ENCODE measurements around the gene CACNA1C. TPM values are rescaled to one million over a fixed set of nuclear protein-coding genes. Genes with fewer than 3 reads are reported as not detected.

CACNA1C gene
- polyA plus RNA-seq, 1 donor from 2014 or later: 0.06 TPM

- H3K27ac Mint-ChIP-seq: no peak overlapping the region
- no peak overlapping the region for H3K4me3 Mint-ChIP-seq
- no peaks in the 10 kb centered on the region for H3K36me3 Mint-ChIP-seq
- H3K27me3 Mint-ChIP-seq: peaks cover 5% of the 10 kb centered on the region
- no peaks in the 10 kb centered on the region for H3K4me1 Mint-ChIP-seq
- no peaks in the 10 kb centered on the region for H3K9me3 Mint-ChIP-seq
Observed at GRCh38 chr12:2145433-2145998, 92.7 kb downstream of the CACNA1C start.

DNA sequence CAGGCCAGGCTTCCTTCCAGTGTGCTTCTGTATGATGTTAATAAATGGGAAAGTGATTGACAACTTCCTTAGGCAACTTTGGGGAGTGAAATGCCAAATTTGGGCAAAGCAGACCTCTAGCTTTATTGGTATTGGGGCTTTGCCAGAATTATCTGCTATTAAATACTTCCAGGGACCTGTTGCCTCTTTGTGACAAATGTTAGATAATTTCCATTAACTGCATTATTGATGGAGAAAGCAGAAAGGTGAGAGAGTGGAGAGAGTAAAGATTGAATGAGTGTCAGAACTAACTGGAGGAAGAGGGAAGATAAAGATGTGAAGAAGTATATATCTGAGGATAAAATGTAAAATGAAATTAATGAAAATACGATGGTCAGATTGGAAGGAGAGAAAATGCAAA is 94.5 kb downstream of the CACNA1C start:
- H3K4me1 Mint-ChIP-seq: peaks cover 0 to 5% (median 3%) of the 10 kb centered on the region in 3 donors
- peaks cover 5% of the 10 kb centered on the region for H3K27me3 Mint-ChIP-seq
- no peaks in the 10 kb centered on the region for H3K36me3 Mint-ChIP-seq

GRCh38 chr12:2149091-2149490 is 96.3 kb downstream of the CACNA1C start:
- Mint-ChIP-seq H3K27ac (no peak overlapping the region), H3K9me3 (no peaks in the 10 kb centered on the region), H3K36me3 (no peaks in the 10 kb centered on the region), H3K4me1 (peaks cover 0 to 5% (median 3%) of the 10 kb centered on the region in 3 donors), H3K27me3 (peaks cover 5% of the 10 kb centered on the region), H3K4me3 (no peak overlapping the region)

More for the DNA sequence above, 94.5 kb downstream of the CACNA1C start:
- H3K4me3 Mint-ChIP-seq: no peak overlapping the region
- no peaks in the 10 kb centered on the region for H3K9me3 Mint-ChIP-seq
- no peak overlapping the region for H3K27ac Mint-ChIP-seq

DNA sequence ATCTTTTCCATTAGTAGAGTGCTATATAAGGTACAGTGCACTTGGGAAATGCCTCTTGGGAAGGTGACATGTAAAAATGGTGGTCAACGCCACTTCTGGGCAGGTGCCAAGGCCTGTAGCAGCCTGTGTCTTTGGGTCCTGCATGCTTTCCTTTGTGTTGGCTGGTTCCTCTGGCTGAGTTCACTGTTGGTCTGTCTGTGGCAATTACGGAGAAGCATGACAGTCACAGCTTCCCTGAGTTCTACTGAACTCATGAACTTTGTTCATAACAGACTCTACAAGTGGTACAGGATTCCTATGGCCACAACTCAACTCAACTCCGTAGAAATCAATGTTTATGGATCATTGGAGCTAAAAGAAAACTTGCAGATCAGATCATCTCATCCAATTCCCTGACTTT is 98.0 kb downstream of the CACNA1C start:
- peaks cover 5% of the 10 kb centered on the region for H3K27me3 Mint-ChIP-seq
- H3K36me3 Mint-ChIP-seq: no peaks in the 10 kb centered on the region
- H3K9me3 Mint-ChIP-seq: no peaks in the 10 kb centered on the region
- H3K4me1 Mint-ChIP-seq: peaks cover 0 to 5% (median 3%) of the 10 kb centered on the region in 3 donors
- H3K27ac Mint-ChIP-seq: no peak overlapping the region
- H3K4me3 Mint-ChIP-seq: no peak overlapping the region

- no peak overlapping the region for H3K27ac Mint-ChIP-seq
- no peak overlapping the region for H3K4me3 Mint-ChIP-seq
Observed at GRCh38 chr12:2151391-2151790, 98.6 kb downstream of the CACNA1C start.

GRCh38 chr12:2152134-2152533 is 99.3 kb downstream of the CACNA1C start:
- Mint-ChIP-seq H3K27me3 (peaks cover 1% of the 10 kb centered on the region), H3K36me3 (no peaks in the 10 kb centered on the region), H3K4me3 (peak overlapping the region in 1 of 4 donors; percentile 56), H3K4me1 (peaks cover 0 to 5% (median 3%) of the 10 kb centered on the region in 3 donors), H3K27ac (no peak overlapping the region), H3K9me3 (no peaks in the 10 kb centered on the region)

More at GRCh38 chr12:2151391-2151790, 98.6 kb downstream of the CACNA1C start:
- peaks cover 1% of the 10 kb centered on the region for H3K27me3 Mint-ChIP-seq
- H3K9me3 Mint-ChIP-seq: no peaks in the 10 kb centered on the region
- no peaks in the 10 kb centered on the region for H3K36me3 Mint-ChIP-seq
- H3K4me1 Mint-ChIP-seq: peaks cover 0 to 5% (median 3%) of the 10 kb centered on the region in 3 donors

DNA sequence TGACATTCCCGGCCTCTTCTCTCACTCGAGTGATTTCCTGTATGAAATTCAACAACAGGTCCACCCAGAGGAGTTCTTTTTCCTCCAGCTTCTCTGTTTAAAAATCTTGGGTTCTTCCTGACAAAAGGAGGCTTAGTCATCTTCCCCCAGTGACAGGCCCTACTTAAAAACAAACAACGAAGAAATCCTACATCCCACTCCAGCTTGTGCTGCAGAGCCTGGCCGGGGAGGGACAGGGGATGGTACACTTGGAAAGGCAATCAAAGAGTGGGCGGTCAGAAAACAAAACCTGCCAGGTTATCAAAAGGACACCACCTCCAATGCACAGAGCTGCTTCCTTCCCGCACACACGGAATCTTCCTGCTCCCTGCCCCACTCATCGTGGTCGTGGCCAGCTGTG is 101.3 kb downstream of the CACNA1C start:
- H3K27ac Mint-ChIP-seq: no peak overlapping the region
- no peak overlapping the region for H3K4me3 Mint-ChIP-seq
- H3K27me3 Mint-ChIP-seq: peaks cover 1% of the 10 kb centered on the region
- H3K4me1 Mint-ChIP-seq: peaks cover 0 to 5% (median 3%) of the 10 kb centered on the region in 3 donors
- H3K36me3 Mint-ChIP-seq: no peaks in the 10 kb centered on the region
- no peaks in the 10 kb centered on the region for H3K9me3 Mint-ChIP-seq

DNA sequence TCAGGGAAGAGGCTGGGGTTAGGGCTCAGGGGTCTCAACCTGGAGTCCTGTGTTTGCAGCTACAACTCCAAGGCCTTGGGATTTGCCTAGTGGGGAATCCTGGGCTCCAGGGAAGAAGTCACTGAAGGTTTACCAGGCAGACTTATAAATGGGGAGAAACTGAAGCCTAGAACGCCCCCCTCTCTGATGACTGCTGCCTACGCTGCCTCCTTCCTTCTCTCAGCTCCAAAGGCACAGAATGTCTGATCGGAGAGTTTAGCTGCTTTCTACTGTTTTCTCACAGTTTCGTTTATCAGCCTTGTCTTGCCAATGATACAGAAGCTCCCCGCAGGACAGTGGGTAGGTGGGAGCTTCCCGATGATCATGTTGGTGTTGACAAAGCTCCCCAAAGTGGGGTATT is 101.7 kb downstream of the CACNA1C start:
- H3K27me3 Mint-ChIP-seq: peaks cover 1% of the 10 kb centered on the region
- no peak overlapping the region for H3K27ac Mint-ChIP-seq
- H3K36me3 Mint-ChIP-seq: no peaks in the 10 kb centered on the region
- no peak overlapping the region for H3K4me3 Mint-ChIP-seq
- H3K4me1 Mint-ChIP-seq: peaks cover 0 to 5% (median 3%) of the 10 kb centered on the region in 3 donors
- no peaks in the 10 kb centered on the region for H3K9me3 Mint-ChIP-seq

DNA sequence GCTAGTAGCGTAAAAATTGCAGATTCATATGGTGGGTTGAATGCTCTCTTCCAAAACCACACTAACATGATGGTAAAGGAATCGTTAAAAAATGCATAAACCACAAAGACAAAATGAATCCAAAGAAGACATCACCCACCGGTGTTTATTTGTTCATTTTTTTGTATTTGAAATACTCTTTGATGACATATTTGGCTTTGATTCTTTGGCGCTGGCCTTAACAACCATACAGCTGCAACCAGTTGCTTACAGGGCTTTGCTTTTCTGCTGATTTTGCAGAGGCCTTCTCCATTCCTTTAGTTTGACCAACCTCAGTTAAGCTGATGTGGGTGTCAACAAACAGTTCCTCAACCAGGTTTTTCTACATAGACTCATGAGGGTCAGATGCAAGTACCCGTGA is 103.5 kb downstream of the CACNA1C start:
- Mint-ChIP-seq H3K9me3 (no peaks in the 10 kb centered on the region), H3K36me3 (no peaks in the 10 kb centered on the region), H3K4me1 (peaks cover 0 to 5% (median 3%) of the 10 kb centered on the region in 3 donors), H3K27ac (no peak overlapping the region), H3K4me3 (no peak overlapping the region), H3K27me3 (peaks cover 1% of the 10 kb centered on the region)

GRCh38 chr12:2160043-2160442 is 107.3 kb downstream of the CACNA1C start:
- Mint-ChIP-seq H3K27me3 (peaks cover 3% of the 10 kb centered on the region), H3K27ac (peak overlapping the region in 1 of 3 donors; percentile 41), H3K4me3 (no peak overlapping the region), H3K4me1 (no peaks in the 10 kb centered on the region), H3K36me3 (peaks cover 2% of the 10 kb centered on the region), H3K9me3 (peaks cover 0 to 4% (median 2%) of the 10 kb centered on the region in 3 donors)

DNA sequence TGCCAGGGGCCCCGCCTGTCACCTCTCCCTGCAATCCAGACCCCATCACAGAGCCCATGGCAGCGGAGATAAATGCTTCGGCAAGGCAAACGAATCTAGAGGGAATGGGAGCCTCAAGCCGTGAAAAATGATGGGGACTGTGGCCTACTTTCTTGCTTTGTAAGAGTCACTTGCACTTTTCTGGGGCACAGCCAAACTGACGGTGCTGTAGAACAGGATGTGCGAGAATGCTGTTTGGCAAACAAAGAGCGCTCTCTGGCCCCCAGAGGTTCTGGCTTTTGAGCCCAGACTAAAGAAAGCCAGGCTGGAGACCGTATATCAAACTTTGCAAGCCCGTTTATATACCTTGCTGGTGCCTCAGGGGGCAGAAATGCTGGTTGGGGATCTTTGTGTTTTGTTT is 108.7 kb downstream of the CACNA1C start:
- no peak overlapping the region for H3K4me3 Mint-ChIP-seq
- H3K27me3 Mint-ChIP-seq: peaks cover 3% of the 10 kb centered on the region
- no peaks in the 10 kb centered on the region for H3K4me1 Mint-ChIP-seq
- peaks cover 3 to 11% (median 9%) of the 10 kb centered on the region in 3 donors for H3K9me3 Mint-ChIP-seq
- no peak overlapping the region for H3K27ac Mint-ChIP-seq
- peaks cover 2% of the 10 kb centered on the region for H3K36me3 Mint-ChIP-seq

DNA sequence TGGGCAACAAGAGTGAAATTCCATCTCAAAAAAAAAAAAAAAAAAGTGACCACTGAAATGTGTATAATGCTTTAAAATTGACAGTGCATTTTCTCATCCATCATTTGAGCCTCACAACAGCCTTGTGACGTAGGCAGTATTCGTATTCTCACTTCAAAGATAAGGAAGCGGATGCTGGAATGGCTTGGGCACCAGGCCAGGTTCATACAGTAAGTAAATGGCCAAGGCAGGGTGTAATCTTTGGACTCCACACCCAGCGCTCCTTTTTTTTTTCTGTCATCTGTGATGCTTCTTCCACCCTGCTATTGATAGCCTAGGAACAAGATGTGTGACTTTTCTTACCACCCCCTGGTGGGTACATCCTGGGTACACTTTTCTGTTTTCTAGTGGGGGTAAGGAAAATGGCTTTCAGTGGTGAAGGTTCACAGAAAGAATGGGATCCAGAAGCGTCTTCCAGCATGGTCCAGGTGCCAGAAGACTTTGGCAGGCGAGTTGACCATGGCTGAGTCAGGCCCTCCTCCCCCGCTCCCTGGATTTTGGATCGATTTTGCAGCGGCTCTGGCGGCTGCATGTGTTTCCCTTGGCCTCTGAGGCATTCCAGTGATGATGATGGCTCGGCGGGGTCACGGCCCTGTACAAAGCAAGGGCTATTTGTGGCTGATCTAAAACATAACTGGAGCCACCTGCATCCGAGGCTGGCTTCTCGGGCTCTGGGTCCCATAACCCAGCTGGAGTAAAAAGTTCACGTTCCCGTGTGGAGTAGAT is 110.6 kb downstream of the CACNA1C start:
- Mint-ChIP-seq H3K27me3 (peaks cover 7% of the 10 kb centered on the region), H3K4me3 (no peak overlapping the region), H3K36me3 (peaks cover 2% of the 10 kb centered on the region), H3K9me3 (peaks cover 5 to 30% (median 11%) of the 10 kb centered on the region in 3 donors), H3K4me1 (no peaks in the 10 kb centered on the region), H3K27ac (no peak overlapping the region)

DNA sequence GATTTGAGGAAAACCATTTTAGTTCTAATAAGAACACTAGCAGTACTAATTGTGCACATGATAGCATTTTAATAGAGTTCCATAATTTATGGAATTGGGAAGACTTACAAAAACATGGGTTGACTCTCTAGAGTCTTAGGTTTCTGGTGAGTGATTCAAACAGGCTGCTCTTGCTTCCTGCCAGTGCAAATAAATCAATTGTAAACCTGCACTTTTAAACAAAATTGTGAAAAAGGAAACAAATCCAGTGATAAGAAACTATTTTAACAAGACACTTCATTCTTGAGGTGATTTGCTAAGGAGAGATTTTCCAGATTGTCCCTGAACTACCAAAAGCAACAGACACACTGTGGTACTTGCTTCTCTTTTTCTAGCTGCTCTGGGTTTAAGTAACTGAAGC is 112.2 kb downstream of the CACNA1C start:
- Mint-ChIP-seq H3K4me3 (no peak overlapping the region), H3K4me1 (no peaks in the 10 kb centered on the region), H3K36me3 (peaks cover 2% of the 10 kb centered on the region), H3K27me3 (peaks cover 5% of the 10 kb centered on the region), H3K9me3 (peaks cover 5 to 31% (median 16%) of the 10 kb centered on the region in 3 donors), H3K27ac (no peak overlapping the region)

DNA sequence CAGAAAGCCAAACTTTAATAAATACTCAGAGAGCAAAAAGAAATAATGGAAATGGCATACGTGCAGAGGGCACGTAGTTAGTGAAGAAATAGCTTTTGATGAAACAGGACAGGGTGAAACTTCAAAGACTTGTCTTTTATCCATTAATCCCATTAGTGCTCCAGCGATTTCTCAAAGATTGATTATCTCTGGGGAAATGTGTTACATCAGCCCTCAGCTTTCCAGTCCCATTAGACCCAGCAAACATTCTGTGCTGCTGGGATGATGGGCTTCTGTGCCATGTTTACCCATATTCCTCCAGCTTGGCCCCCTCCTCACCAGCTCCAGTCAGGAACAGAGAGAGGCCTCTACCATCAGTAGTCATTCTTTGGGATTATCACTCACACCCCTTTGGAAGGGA is 113.1 kb downstream of the CACNA1C start:
- H3K4me3 Mint-ChIP-seq: no peak overlapping the region
- no peak overlapping the region for H3K27ac Mint-ChIP-seq
- peaks cover 2% of the 10 kb centered on the region for H3K36me3 Mint-ChIP-seq
- no peaks in the 10 kb centered on the region for H3K4me1 Mint-ChIP-seq
- peaks cover 5% of the 10 kb centered on the region for H3K27me3 Mint-ChIP-seq
- peaks cover 5 to 31% (median 16%) of the 10 kb centered on the region in 3 donors for H3K9me3 Mint-ChIP-seq

DNA sequence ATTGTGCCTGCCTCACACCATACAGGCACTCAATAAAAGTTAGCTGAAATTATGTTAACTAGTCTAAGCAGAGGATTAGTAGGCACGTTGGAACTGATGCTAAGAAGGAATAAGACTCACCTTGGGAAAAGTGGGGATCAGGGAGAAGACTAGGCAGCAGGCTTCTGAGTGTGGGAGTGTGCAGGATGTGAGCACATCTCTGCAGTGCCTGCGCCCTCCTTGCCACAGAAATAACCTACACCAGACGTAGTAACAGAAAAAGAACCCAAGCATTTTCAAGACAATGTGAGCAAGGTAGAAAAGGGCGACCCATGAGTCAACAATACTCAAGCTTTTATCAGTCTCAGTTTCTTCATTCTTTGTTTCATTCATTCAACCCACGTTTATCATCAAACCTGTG is 113.9 kb downstream of the CACNA1C start:
- Mint-ChIP-seq H3K4me3 (peak overlapping the region in 1 of 4 donors; percentile 47), H3K27me3 (peaks cover 5% of the 10 kb centered on the region), H3K27ac (no peak overlapping the region), H3K4me1 (no peaks in the 10 kb centered on the region), H3K9me3 (peaks cover 5 to 31% (median 16%) of the 10 kb centered on the region in 3 donors), H3K36me3 (peaks cover 2% of the 10 kb centered on the region)

DNA sequence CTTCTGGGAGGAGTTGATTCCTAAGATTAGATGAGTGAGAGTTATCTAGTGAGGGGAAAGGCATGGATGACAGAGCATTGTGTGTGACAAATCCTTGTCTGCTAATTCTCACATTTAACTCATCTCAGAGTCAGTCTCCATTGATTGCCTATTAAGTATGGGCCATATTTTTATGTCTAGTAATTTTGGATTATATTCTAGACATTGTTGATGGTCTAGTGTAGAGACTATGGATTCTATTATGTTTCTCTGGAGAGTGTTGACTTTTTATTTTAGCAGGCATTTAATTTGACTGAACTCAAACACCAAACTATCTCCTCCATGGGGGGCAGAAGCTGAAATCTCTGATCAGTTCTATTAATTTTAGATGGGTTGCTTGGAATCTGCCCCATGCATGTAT is 114.4 kb downstream of the CACNA1C start:
- Mint-ChIP-seq H3K9me3 (peaks cover 5 to 31% (median 16%) of the 10 kb centered on the region in 3 donors), H3K27ac (no peak overlapping the region), H3K36me3 (peaks cover 2% of the 10 kb centered on the region), H3K27me3 (peaks cover 5% of the 10 kb centered on the region), H3K4me1 (no peaks in the 10 kb centered on the region), H3K4me3 (no peak overlapping the region)
